Forelimb muscle (tissue), 1 donor: Measurements from ENCODE around the gene UBE2J2. TPM values are rescaled to one million over a fixed set of nuclear protein-coding genes. Genes with fewer than 3 reads are reported as not detected.

Source experiments
- DNase-seq: peaks from one replicate; pipeline ENCODE4 v3.0.0-alpha.2; 2013; ENCODE audit warnings: low read depth
- polyA plus RNA-seq: library from polyadenylated mRNA; unstranded; fragments of 120-200 nt; gene quantifications from one replicate; pipeline ENCODE4 v1.2.1, GENCODE V29; 2013; ENCODE audit not compliant: insufficient read length

UBE2J2 gene
- polyA plus RNA-seq, 1 donor = 38.8 TPM

DNA sequence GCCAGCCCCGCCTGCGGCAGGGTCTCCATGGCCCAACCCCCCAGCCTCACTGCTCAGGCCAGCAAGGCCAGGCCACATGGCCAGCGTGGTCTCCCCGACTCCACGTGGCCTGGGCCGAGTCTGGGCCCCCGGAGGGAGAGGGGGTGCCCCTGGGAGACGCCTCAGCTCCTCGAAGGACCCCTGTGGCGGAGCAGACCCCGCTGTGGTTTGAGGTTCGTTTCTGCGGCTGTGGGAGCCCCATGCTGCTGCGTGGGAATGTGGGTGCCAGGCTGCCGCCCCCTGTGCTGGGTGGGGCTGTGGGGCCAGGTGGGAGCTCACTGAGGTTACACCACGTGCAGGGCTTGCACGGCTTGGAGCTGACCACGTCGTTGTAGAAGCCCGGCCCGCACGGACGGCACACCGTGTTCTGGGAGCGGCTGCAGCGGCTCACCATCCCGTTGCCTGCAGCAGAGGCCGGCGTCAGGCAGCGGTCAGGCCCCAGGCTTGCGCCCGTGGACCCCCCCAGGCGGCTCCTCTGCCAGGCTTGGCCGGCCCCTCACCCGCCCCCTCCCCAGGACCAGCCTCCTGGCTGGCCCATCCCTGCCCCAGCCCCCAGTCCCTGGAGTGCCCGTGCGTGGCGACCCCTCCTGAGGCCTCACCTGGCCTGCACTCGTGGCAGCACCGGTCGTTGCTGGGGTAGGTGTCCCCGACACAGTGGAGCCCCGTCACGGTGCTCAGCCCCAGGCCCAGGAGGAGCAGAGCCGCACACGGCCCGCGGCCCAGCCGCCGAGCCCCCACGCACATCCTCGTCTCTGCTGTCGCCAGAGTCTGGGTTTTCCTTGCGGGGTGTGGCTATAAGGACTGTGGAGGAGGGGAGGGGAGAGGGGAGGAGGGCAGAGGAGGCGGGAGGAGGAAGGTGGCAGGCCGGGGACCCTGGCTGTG is 60.0 kb downstream of the UBE2J2 start, which contains the start of gene TNFRSF4:
TNFRSF4 (minus strand) TSS at position 809 of the 921 bp plus-strand sequence; CDS start at position 783, 26 bp downstream.
- no peak for DNase-seq

DNA sequence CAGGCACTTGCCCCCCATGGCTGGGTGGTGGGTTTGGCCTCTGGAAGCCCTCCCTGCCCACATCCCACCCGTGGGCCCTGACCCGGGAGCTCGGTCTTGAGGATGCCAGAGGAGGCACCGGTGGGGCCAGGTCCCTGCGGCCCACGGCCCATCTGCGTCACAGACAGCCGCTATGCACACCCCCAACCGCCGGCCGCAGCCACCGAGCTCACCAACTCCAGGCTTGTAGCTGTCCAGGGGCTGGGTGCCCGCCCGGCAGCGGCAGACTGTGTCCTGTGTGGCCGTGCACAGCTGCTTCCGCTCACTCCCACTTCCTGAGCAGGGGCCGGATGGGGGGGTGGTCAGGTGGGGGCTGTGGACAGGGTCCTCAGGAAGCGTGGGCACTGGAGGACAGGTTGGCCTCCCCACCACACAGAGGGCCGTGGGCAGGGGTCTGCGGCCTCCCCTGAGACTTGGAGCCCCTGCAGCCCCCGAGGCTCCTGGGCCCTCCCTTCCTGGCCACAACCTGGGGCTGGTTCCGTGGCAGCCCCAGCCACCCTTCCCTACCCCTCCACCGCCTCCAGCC is 60.8 kb downstream of the UBE2J2 start:
- DNase-seq = no peak

DNA sequence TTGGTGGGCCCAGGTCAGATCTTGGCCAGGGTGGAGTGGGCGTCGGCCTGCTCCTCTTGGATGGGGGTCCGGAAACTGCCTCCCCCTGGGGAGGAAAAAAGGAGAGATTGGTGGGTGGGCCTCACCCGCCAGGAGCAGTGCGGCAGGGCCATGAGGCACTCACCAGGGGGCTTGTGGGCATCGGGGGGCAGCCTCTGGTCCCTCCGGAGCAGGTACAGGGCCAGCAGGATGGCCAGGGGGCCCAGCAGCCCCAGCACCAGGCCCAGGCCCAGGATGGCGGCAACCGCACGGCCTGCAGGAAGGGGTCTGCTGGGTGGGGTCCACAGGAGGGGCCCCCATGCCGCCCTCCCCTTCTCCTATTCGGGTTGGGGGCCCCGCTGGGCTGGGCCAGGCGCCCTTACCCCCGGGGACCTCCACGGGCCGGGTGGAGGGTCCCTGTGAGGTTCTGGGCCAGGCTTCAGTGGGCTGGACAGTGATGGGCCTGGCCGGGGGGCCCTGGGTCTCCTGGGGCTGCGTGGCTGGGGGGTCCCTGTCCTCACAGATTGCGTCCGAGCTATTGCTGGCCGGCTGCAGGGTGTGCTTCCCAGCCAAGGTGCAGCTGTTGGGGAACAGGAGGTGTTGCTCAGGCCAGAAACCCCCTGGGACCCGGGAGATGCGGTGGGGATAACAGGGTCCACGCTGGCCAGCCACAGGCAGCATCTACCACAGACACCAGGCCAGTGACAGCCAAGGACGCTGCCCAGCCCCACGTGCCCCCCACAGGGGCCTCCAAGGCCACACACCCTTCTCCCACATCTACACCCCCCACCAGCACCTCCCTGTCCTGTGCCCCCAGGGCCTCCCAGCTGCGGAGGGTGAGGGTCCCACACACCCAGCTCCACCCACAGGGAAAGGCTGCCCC is 61.9 kb downstream of the UBE2J2 start:
- DNase-seq = no peak

DNA sequence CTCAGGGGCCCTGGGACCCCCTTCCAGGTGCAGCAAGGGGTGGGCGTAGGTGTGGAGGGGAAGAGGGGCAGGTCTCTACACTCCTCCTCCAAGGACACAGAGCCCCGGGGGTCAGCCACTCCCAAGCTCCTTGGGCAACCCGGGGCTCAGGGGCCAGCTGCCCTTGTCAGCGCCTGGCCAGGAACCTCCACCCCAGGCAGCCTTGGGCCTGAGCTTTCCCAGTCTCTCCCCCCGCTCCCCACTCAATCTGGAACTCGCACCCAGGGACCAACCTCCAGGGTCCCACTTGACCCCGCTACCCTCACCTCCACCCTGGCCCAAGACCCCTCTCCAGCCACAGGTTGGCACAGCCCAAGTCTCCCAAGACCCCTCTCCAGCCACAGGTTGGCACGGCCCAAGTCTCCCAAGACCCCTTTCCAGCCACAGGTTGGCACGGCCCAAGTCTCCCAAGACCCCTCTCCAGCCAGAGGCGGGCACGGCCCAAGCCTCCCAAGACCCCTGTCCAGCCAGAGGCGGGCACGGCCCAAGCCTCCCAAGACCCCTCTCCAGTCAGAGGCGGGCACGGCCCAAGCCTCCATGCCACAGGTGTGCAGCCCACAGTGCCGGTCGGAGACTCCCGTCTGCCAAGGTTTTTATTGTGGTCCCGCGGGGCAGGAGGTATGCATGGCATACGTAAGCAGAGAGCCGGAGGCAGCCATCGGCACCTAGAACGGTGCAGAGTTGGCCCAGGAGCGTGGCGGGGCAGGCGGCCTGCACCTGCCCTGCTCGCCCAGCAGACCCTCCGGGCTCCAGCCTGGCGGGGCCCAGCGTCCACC is 62.7 kb downstream of the UBE2J2 start:
- no peak for DNase-seq

DNA sequence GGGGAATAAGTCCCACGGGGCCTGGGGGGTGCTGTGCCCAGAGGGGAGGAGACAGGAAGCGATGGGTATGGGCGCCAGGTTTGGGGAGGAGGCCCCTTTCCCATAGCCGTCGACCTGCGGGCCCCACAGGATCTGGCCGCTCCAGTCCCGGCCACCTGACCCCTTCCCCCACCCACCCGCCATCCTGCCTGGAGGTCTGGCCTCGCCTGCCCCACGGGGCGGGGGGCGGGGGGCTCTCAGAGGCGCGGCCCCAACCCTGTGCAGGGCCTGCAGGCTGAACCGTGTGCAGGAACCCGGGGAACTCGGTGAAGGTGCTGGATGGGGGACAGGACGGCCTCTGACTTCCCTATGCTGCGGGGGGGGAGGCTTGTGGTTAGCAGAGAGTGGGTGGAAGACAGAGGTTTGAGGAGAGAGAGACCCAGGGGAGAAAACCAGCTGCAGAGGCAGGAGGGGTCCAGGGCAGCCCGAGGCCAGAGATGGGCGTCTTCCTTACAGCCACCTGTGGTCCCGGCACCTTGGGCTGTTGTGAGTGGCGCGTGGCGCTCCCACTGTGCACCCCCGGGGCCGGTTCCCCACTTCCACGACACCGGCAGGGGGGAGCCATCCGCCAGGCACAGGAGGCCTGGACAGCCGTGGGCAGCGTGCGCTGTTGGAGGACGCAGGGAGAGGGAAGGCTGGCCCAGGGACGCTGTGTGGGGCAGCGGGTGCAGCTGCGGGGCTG is 64.8 kb downstream of the UBE2J2 start:
- DNase-seq = no peak

DNA sequence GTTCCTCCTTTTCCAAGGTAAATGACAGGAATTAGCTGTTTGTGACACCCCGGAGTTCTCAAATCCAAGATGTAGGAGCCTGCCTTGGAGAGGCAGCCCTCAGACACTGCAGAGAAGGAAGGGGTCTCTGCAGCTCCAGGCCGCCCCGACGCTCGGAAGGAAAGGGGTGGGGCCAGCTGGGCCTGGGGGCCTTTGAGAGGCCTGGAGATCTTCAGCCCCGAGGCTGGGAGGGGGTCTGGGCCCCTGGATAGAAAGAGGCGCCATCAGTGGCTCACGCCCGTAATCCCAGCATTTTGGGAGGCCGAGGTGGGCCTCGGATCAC is 66.1 kb downstream of the UBE2J2 start:
- DNase-seq = no peak

DNA sequence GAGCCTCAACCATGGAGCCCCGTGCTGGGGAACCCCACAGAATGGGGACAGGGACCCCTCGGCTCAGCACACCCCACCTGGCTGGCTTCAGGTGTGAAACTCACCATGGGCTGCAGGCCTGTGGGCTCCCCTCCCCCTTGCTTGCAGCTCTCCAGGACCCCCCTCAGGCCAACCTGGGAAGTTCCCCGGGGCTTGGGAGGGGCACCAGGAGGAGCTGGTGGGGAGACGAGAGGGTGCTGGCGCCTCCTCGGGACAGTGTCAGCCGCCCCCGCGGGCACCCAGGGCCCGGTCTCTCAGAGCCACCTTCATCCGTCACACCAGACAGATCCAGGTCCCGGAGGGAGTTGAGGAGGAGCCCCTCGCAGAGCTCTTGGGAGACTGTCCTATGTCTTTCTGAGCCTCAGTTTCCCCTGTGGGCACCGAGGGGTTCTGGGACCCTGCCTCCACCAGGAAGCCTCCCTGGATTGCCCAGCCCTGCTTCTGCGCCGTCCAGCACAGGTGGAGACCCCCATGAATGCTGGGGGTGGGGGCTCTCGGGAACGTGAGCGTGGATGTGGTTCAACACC is 66.6 kb downstream of the UBE2J2 start:
- no peak for DNase-seq

DNA sequence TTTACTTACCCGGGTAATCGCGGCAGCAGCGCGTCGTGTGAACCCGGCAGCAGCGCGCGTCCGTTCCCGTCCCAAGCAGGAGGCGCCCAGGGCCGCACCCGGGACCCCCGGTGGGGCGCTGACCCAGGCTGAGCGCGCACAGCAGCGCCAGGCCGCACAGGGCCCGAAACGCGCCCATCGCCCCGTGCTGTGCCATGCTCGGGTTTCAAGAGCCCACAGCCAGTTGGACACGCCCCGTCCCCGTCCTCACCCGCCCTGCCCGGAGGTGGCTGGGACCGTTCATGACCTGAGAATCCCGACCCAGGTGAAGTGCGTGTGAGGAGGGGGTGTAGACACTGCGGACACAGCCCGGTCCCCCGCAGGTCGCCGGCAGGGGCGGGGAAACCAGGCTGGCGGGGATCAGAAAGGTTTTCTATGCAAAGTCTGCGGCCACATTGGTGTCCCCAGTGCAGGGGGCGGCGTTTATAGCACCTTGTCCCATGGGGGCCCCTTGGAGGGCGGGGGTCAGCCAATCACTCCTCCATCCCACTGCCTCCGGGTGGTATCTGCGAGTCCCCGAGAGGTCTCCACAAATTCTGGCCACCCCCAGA is 67.2 kb downstream of the UBE2J2 start, which contains the start of gene TNFRSF18:
TNFRSF18 (minus strand) TSS at position 217 of the 590 bp plus-strand sequence; CDS start at position 196, 21 bp downstream.
- no peak for DNase-seq

DNA sequence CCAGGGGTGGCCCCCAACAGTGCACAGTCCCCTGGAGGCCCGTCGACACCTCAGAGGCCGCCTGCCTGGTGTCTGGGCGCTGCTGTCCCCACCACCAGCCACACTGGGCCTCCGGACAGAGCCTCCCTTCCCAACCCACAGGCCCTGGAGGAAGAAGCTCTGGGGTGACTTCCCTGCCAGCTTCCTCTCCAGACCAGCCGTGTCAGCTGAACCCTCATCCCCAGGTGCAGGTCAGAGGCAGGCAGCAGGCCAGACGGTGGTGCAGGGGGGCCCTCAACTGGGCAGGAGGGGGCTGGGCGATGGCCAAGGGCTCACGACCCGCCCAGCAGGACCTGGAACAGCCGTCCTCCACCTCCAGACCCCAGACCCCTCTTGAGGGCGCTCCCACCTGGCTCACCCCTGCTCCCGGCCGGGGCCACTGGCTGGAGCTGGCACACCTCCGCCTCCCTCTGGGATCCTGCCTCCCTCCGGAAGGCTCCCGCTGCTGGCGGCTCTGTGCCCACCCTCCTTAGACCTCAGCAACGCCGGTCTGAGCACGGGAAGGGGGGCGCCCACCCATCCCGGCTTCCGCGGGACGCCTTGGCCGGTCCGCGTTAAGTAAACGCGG is 67.8 kb downstream of the UBE2J2 start:
- DNase-seq = no peak

DNA sequence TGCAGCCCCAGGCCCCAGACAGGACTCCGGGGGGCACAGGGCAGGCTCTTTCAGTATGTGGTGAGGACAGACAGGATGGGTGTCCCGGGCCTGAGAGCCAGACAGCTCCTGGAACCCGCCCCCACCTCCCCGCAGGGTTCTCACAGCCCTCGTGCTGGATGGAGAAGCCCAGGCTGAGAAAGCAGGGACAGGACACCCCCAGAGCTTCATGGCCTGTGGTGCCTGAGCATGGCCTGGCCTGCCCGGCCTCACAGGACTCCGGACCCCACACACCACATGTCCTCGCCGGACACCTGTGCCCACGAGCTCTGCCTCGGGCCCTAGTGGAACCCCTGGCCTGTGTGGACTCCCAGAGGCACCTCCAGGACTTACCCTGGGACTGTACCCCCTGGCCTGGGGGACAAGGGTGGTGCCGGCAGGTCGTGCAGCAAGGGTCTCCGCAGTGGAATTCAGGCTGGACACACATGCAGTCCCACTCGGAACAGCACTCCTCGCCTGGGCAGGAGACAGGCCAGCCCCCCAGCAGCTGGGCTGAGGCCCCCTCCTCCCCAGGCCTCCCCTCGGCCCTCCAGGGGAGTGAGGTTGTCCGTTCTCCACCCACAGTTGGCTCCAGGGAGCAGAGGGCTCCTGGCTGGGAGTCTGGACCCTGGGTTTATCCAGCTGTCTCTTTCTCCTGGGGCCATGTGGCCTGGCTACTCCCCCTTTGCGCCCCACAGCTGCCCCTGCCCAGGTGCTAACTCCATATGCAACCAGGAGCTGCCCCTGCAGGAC is 68.5 kb downstream of the UBE2J2 start:
- no peak for DNase-seq

DNA sequence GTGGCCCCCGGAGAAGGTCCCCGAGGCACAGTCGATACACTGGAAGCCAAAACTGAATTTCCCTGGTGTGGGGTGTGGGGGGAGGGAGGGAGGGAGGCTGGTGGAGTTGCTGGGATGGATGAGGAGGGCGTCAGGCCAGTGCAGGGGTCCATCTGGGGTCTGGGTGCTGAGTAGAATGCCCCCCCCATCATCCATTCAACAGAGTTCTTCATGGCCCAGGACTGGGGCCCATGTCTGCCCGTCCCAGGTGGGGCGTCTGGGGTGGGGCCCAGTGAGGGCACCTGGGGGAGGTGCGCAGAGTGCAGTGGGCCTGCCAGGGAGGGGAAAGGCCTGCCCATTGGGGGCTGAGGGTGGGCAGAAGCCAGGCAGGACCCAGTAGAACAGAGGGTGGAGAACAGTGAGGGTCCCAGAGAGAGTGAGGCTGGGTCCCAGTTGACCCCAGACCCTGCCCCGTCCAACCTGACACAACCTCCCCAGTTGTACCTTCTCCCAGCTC is 69.2 kb downstream of the UBE2J2 start:
- no peak for DNase-seq

Other genes with a start within 250 kb of the UBE2J2 start
- 0.08 TPM for gene RNF223, start 199.5 kb downstream of the UBE2J2 start, polyA plus RNA-seq
- gene C1orf159, start 157.8 kb downstream of the UBE2J2 start, polyA plus RNA-seq = 6.4 TPM
- 0.35 TPM for gene TTLL10, start 100.0 kb downstream of the UBE2J2 start, polyA plus RNA-seq
- 6.1 TPM for gene TNFRSF18, start 67.3 kb downstream of the UBE2J2 start, polyA plus RNA-seq
- gene TNFRSF4, start 59.7 kb downstream of the UBE2J2 start, polyA plus RNA-seq = 3.2 TPM
- 88.6 TPM for gene SDF4, start 41.9 kb downstream of the UBE2J2 start, polyA plus RNA-seq
- 16.3 TPM for gene B3GALT6, start 41.6 kb downstream of the UBE2J2 start, polyA plus RNA-seq
- 4.8 TPM for gene C1QTNF12, start 27.1 kb downstream of the UBE2J2 start, polyA plus RNA-seq
- gene SCNN1D, start 6.6 kb upstream of the UBE2J2 start, polyA plus RNA-seq = 5.5 TPM
- 44.6 TPM for gene ACAP3, start 34.1 kb upstream of the UBE2J2 start, polyA plus RNA-seq
- 5.9 TPM for gene PUSL1, start 34.7 kb upstream of the UBE2J2 start, polyA plus RNA-seq
- 74.9 TPM for gene INTS11, start 50.8 kb upstream of the UBE2J2 start, polyA plus RNA-seq
- 16.5 TPM for gene CPTP, start 50.9 kb upstream of the UBE2J2 start, polyA plus RNA-seq
- gene TAS1R3, start 57.4 kb upstream of the UBE2J2 start, polyA plus RNA-seq = 3.3 TPM
- gene DVL1, start 75.6 kb upstream of the UBE2J2 start, polyA plus RNA-seq = 48.7 TPM
- 65.2 TPM for gene MXRA8, start 84.7 kb upstream of the UBE2J2 start, polyA plus RNA-seq
- gene AURKAIP1, start 101.4 kb upstream of the UBE2J2 start, polyA plus RNA-seq = 69.3 TPM
- gene CCNL2, start 125.5 kb upstream of the UBE2J2 start, polyA plus RNA-seq = 169 TPM
- 111 TPM for gene MRPL20, start 133.4 kb upstream of the UBE2J2 start, polyA plus RNA-seq
- 22.1 TPM for gene ANKRD65, start 147.4 kb upstream of the UBE2J2 start, polyA plus RNA-seq
- 56.6 TPM for gene VWA1, start 161.8 kb upstream of the UBE2J2 start, polyA plus RNA-seq
- 0.30 TPM for gene ATAD3C, start 175.8 kb upstream of the UBE2J2 start, polyA plus RNA-seq
- gene ATAD3B, start 197.9 kb upstream of the UBE2J2 start, polyA plus RNA-seq = 12.0 TPM
- gene ATAD3A, start 238.3 kb upstream of the UBE2J2 start, polyA plus RNA-seq = 16.7 TPM